B cell (primary cell): Measurements from ENCODE around the gene PIP. TPM values are rescaled to one million over a fixed set of nuclear protein-coding genes. Genes with fewer than 3 reads are reported as not detected.

ENCODE experiments used
- ATAC-seq: fragments of 200-7000 bp; cut with Tn5 transposase; one replicate; pipeline ENCODE4 v1.10.0; 2021; ENCODE audit warnings: low read depth, mild to moderate bottlenecking, moderate number of reproducible peaks, moderate library complexity
- CTCF ChIA-PET: fragments of 350-600 bp; sonication (Branson Sonifier 250); formaldehyde crosslinking; loops from one replicate; lab custom pipeline; 2021; ENCODE audit warnings: antibody characterized with exemption, inconsistent platforms; lab: Charles Lee
- POLR2A ChIA-PET: fragments of 350-600 bp; sonication (Branson Sonifier 250); formaldehyde crosslinking; loops from one replicate; lab custom pipeline; 2021; ENCODE audit warnings: antibody characterized with exemption; lab: Charles Lee
- DNase-seq: peaks from one replicate; pipeline ENCODE4 v3.0.0; 2013
- H2AFZ ChIP-seq: 2 replicates; pipeline ENCODE4 v1.6.1; 2012; ENCODE audit warnings: mild to moderate bottlenecking, low read depth, low read length; ENCODE audit not compliant: insufficient read depth, poor library complexity, severe bottlenecking
- H3K27ac ChIP-seq, 2 donors: 1 replicate in 1 of 2; 2 replicates in 1 of 2; pipeline ENCODE4 v1.5.1; 2012 to 2013; ENCODE audit warnings: low read length in 2 of 2, mild to moderate bottlenecking in 2 of 2, moderate library complexity in 1 of 2
- H3K27me3 ChIP-seq, 4 experiments: fragments of 200-600 bp in 1 of 4; sonication (generic) in 1 of 4; replicated peaks in 1 of 4; 1 replicate in 2 of 4; 2 replicates in 2 of 4; pipeline versions ENCODE4 v1.6.1 to v1.7.0; 2013 to 2016; ENCODE audit warnings: low read length in 3 of 4, mild to moderate bottlenecking in 2 of 4, mixed read lengths in 1 of 4, moderate library complexity in 1 of 4; ENCODE audit not compliant: insufficient read depth in 4 of 4, control insufficient read depth in 3 of 4; ENCODE audit errors: control extremely low read depth in 1 of 4
- H3K36me3 ChIP-seq, 2 experiments: replicated peaks in 1 of 2; 1 replicate in 1 of 2; 2 replicates in 1 of 2; pipeline versions ENCODE4 v1.6.1 to v1.7.1; 2013; ENCODE audit warnings: low read length in 1 of 2; ENCODE audit not compliant: insufficient read depth in 2 of 2, control insufficient read depth in 1 of 2; ENCODE audit errors: control extremely low read depth in 1 of 2, extremely low read depth in 1 of 2
- H3K4me1 ChIP-seq, 2 donors: fragments of 200-600 bp in 1 of 2; sonication (generic) in 1 of 2; 1 replicate in 1 of 2; 2 replicates in 1 of 2; pipeline versions ENCODE4 v1.5.1 to v1.6.1; 2013 to 2017; ENCODE audit warnings: low read length in 2 of 2; ENCODE audit not compliant: control insufficient read depth in 2 of 2, insufficient read depth in 2 of 2
- H3K4me2 ChIP-seq: replicated peaks from 2 replicates; pipeline ENCODE3; 2012; ENCODE audit warnings: mild to moderate bottlenecking, low read depth, low read length; ENCODE audit not compliant: poor library complexity, severe bottlenecking
- H3K4me3 ChIP-seq, 5 experiments: fragments of 200-600 bp in 1 of 5; sonication (generic) in 1 of 5; 1 replicate in 3 of 5; 2 replicates in 2 of 5; pipeline versions ENCODE4 v1.5.1 to v1.7.0; 2011 to 2016; ENCODE audit warnings: low read length in 4 of 5, mild to moderate bottlenecking in 4 of 5, low read depth in 2 of 5, control low read depth in 1 of 5, moderate library complexity in 1 of 5; ENCODE audit not compliant: insufficient read depth in 1 of 5; ENCODE audit errors: control extremely low read depth in 1 of 5, extremely low read depth in 1 of 5
- H3K79me2 ChIP-seq: fragments of 200-600 bp; sonication (generic); one replicate; pipeline ENCODE4 v1.6.0; 2016; ENCODE audit warnings: low read length; ENCODE audit not compliant: control insufficient read depth, insufficient read depth
- H3K9ac ChIP-seq: fragments of 200-600 bp; sonication (generic); 2 replicates; pipeline ENCODE4 v1.6.1; 2017; ENCODE audit warnings: mild to moderate bottlenecking, low read length, moderate library complexity
- H3K9me3 ChIP-seq, 3 donors: one replicate each; pipeline versions ENCODE4 v1.6.1 to v1.7.1; 2013; ENCODE audit warnings: low read length in 2 of 3; ENCODE audit not compliant: control insufficient read depth in 2 of 3, insufficient read depth in 1 of 3; ENCODE audit errors: control extremely low read depth in 1 of 3
- H4K20me1 ChIP-seq: 2 replicates; pipeline ENCODE4 v1.6.0; 2012; ENCODE audit warnings: mild to moderate bottlenecking, low read length; ENCODE audit not compliant: insufficient read depth, control insufficient read depth, poor library complexity, severe bottlenecking
- H3K27ac Mint-ChIP-seq: one replicate; pipeline ENCODE4 v1.8.0; 2021; ENCODE audit warnings: mixed read lengths
- H3K27me3 Mint-ChIP-seq: one replicate; pipeline ENCODE4 v1.8.0; 2021; ENCODE audit warnings: mixed read lengths
- H3K4me1 Mint-ChIP-seq: one replicate; pipeline ENCODE4 v1.8.0; 2021; ENCODE audit warnings: mixed read lengths
- H3K4me3 Mint-ChIP-seq: one replicate; pipeline ENCODE4 v1.8.0; 2021; ENCODE audit warnings: mixed read lengths
- H3K9me3 Mint-ChIP-seq: one replicate; pipeline ENCODE4 v1.8.0; 2022; ENCODE audit warnings: mixed read lengths; ENCODE audit not compliant: insufficient read depth
- EZH2 ChIP-seq: IDR thresholded peaks from 2 replicates; pipeline ENCODE4 v1.6.1; 2012; ENCODE audit warnings: borderline replicate concordance, low read depth, mild to moderate bottlenecking, moderate library complexity, low read length; ENCODE audit not compliant: insufficient read depth, poor library complexity, severe bottlenecking
- WGBS: methylation state at CpG from one replicate; pipeline ENCODE4 v1.1.5; 2013; ENCODE audit warnings: missing lambda C conversion rate; ENCODE audit not compliant: insufficient coverage; 5-methylcytosine and 5-hydroxymethylcytosine counted together
- intact Hi-C: fragments of 100-400 bp; cut with micrococcal nuclease; formaldehyde crosslinking; loops from one replicate; pipeline ENCODE4 v1.10.0; 2022
- polyA plus RNA-seq: library from polyadenylated mRNA; depleted of rRNA; stranded (reverse); fragments of >200 nt; gene quantifications from 2 replicates; pipeline ENCODE4 v1.2.3, GENCODE V29; 2012
- total RNA-seq, 2 donors: library from RNA; stranded (reverse); fragments of 120-200 nt in 1 of 2; gene quantifications; 1 replicate in 1 of 2; 2 replicates in 1 of 2; pipeline versions ENCODE4 v1.2.3 to v1.2.4, GENCODE V29; 2013 to 2022
- TF ChIP-seq, protein P1 (sequence below): fragments of 200-600 bp; IDR thresholded peaks from one replicate; pipeline ENCODE4 v1.8.0; 2022; ENCODE audit warnings: antibody characterized with exemption, mild to moderate bottlenecking

PIP gene
- total and polyA plus RNA-seq, 2 donors (not counting 1 experiment from before 2014, with no cell fraction given), result not detected

DNA sequence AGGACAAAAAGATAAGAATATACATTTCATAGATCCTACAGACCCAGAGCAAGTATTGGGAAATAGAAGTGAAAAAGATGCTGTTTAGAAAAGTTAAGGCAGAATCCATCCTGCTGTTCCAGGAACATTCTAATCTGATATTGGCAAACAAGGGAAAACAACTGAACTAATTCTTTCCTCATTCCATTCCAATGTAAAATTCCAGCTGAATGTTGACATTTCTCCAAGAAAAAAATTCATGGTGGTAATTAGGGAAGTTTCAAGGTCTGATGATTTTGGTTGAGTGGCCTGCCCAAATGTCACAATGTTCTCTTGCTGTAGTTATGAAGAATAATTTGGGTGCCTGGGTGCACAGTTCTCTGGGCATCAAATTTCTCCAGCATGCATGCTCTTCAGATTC, 15.2 kb downstream of the PIP start:
- TF ChIP-seq, protein P1, sequence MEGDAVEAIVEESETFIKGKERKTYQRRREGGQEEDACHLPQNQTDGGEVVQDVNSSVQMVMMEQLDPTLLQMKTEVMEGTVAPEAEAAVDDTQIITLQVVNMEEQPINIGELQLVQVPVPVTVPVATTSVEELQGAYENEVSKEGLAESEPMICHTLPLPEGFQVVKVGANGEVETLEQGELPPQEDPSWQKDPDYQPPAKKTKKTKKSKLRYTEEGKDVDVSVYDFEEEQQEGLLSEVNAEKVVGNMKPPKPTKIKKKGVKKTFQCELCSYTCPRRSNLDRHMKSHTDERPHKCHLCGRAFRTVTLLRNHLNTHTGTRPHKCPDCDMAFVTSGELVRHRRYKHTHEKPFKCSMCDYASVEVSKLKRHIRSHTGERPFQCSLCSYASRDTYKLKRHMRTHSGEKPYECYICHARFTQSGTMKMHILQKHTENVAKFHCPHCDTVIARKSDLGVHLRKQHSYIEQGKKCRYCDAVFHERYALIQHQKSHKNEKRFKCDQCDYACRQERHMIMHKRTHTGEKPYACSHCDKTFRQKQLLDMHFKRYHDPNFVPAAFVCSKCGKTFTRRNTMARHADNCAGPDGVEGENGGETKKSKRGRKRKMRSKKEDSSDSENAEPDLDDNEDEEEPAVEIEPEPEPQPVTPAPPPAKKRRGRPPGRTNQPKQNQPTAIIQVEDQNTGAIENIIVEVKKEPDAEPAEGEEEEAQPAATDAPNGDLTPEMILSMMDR, result no peak
- no peak for TF ChIP-seq EZH2
- Histone ChIP-seq H3K79me2 (no peaks in the 10 kb centered on the region), H3K36me3 (no peaks in the 10 kb centered on the region), H3K27me3 (no peaks in the 10 kb centered on the region), H3K27ac (no peak overlapping the region), H2AFZ (no peak overlapping the region), H3K9ac (no peak overlapping the region), H3K4me3 (no peak overlapping the region), H3K9me3 (peaks cover 0 to 4% (median 3%) of the 10 kb centered on the region in 3 donors), H4K20me1 (no peaks in the 10 kb centered on the region), H3K4me1 (no peaks in the 10 kb centered on the region), H3K4me2 (no peak overlapping the region)
- Mint-ChIP-seq H3K9me3 (peaks cover 9% of the 10 kb centered on the region), H3K27ac (no peak overlapping the region), H3K4me3 (no peak overlapping the region), H3K4me1 (no peaks in the 10 kb centered on the region), H3K27me3 (no peaks in the 10 kb centered on the region)
- ChIA-PET CTCF (no interaction called here), POLR2A (no interaction called here)
- DNase-seq, result no peak
- ATAC-seq, result no peak
- intact Hi-C loops, result no loop called here

DNA sequence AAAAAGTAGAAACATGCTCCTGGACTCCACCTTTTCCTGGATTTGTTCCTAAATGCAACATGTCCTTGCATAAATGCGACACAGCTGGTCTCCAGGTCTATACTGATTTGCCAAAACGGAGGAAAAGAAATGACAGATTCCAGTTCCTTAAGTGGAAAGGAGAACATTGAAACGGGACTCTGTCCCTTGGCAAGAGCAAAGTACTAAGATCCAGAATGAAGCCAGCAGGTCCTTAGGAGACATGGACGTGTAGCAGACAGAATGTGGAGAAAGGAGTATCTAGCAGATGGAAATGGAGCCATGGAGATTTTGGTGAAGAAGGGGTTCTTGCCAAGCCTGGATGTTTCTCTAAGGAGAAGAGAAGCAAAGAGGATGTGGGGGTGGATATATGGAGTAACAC, 16.2 kb downstream of the PIP start:
- Histone ChIP-seq H2AFZ (no peak overlapping the region), H3K79me2 (no peaks in the 10 kb centered on the region), H4K20me1 (no peaks in the 10 kb centered on the region), H3K9me3 (peaks cover 0 to 4% (median 0%) of the 10 kb centered on the region in 3 donors), H3K4me1 (no peaks in the 10 kb centered on the region), H3K4me2 (no peak overlapping the region), H3K27ac (no peak overlapping the region), H3K36me3 (no peaks in the 10 kb centered on the region), H3K9ac (no peak overlapping the region), H3K4me3 (no peak overlapping the region), H3K27me3 (no peaks in the 10 kb centered on the region)
- intact Hi-C loops, result no loop called here
- DNase-seq, result no peak
- H3K4me1 Mint-ChIP-seq, result no peaks in the 10 kb centered on the region
- POLR2A ChIA-PET, result no interaction called here
- peaks cover 9% of the 10 kb centered on the region for H3K9me3 Mint-ChIP-seq
- 87% methylated on average over 4 of the region's 4 CpGs for WGBS
- no peak for ATAC-seq
- TF ChIP-seq EZH2, result no peak
- TF ChIP-seq, protein P1, result no peak
- no peaks in the 10 kb centered on the region for H3K27me3 Mint-ChIP-seq
- H3K27ac Mint-ChIP-seq, result no peak overlapping the region
- H3K4me3 Mint-ChIP-seq, result no peak overlapping the region
- CTCF ChIA-PET, result no interaction called here
